Fibroblast of peridontal ligament (primary cell): ENCODE measurements around the gene NOL11.
"Not testable (repeated sequence)": the region's sequence is repeated elsewhere in the genome, so short reads cannot be mapped to it uniquely, and the experiment has no call there.

Source experiments
- DNase-seq: peaks from one replicate; pipeline ENCODE4 v3.0.0-alpha.2; 2010; ENCODE audit errors: extremely low read depth

Gene NOL11

DNA sequence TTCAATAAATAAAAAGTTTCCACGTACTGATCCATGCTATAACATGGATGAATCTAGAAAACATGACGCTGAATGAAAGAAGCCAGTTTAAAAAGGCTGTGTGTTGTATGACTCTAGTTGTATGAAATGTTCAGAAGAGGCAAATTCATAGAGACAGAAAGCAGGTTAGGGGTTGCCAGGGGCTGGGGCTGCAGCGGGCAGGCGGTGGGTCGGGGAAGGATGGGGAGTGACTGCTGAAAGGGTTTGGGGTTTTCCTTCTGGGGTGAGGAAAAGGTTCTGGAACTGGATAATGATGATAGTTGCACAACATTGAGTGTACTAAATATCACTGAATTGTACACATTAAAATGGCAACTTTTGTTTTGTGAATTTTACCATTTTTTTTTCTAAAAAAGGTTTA is 36.3 kb downstream of the NOL11 start:
- DNase-seq: no peak

DNA sequence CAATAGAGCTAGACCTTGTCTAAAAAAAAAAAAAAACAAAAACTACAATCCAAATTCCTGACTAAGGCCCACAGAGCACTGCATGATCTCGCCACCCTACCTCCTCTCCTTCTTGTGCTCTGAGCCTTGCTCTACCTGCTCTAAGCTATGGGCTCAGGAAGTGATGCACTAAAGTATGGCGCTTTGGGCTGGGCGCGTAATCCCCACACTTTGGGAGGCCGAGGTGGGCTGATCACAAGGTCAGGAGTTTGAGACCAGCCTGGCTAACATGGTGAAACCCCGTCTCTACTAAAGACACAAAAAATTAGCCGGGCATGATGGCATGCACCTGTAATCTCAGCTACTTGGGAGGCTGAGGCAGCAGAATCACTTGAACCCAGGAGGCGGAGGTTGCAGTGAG is 37.0 kb downstream of the NOL11 start:
- DNase-seq: not testable (repeated sequence)

DNA sequence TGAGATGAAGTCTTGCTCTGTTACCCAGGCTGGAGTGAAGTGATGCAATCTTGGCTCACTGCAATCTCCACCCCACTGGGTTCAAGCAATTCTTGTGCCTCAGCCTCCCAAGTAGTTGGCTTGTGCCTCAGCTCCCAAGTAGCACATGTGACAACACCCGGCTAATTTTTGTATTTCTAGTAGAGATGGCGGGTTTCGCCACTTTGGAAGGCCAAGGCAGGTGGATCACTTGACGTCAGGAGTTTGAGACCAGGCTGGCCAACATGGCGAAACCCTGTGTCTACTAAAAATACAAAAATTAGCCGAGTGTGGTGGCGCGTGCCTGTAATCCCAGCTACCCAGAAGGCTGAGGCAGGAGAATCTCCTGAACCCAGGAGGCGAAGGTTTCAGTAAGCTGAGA is 39.0 kb downstream of the NOL11 start:
- DNase-seq: not testable (repeated sequence)

DNA sequence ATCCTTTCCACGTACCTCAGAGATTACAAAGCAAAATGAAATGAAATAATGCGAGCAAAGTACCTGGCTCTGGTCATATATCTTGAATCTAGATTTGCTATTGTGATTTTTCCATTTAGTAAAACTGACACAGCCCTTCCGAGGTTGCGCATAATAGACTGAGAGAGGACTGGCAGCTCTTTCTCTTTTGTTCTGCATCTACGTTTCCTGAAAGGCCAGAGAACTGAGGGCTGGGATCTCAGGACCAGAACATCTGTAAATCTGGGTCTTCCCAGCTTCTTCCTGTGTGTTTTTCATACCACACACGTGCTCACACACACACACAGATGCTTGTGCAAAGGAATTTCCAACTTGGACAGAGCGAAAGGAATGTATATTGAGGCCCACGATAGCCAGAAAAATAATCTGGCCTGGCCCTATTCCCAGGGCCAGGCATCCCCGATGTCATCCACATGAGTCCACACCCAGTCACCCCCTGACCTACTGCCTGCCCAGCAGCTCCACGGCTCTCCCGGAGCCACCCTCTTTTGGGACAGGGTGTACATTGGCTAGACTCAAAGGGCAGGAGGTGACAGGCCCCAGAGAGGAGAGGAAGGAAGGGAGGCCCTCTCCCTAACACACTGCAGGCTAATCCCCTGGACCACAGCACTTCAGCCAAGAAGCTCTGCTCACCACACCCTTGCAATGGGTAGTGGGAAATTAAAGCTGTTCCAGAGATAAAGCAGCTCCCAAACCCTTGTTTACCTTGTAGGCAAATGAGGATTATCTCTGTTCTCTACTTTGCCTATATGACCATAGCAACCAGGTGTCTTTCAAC is 41.8 kb downstream of the NOL11 start:
- DNase-seq: peak; percentile 45

DNA sequence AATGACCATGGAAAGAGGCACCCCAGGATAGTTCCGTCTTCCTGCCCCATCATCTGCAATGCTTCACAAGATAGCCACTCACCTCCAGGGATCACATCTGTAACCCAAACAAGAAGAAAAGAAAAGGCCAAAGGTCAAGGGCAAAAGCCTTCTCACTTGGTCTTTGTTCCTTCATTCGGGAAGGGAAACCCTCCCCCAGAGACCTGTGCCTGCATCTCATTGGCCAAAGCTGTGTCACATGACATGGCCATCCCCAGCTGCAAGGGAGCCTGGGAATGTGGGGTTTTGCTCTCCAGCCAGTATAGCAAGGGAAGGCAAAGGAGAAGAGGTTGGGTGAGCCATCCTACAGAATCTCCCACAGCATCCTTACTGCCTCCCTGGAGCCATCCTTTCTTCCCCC is 47.9 kb downstream of the NOL11 start:
- DNase-seq: no peak

DNA sequence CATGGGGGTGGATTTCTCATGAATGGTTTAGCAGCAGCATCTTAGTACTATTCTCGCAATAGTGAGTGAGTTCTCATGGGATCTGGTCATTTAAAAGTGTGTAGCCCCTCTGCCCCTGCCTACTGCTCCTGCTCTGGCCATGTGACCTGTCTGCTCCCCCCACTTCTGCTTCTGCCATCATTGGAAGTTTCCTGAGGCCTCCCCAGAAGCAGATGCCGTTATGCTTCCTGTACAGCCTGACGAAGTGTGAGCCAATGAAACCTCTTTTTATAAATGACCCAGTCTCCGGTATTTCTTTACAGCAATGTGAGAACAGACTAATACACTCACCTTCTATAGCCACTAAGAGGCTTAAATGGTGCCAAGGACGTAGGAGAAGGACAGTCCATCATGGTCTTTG is 51.5 kb downstream of the NOL11 start:
- no peak for DNase-seq

DNA sequence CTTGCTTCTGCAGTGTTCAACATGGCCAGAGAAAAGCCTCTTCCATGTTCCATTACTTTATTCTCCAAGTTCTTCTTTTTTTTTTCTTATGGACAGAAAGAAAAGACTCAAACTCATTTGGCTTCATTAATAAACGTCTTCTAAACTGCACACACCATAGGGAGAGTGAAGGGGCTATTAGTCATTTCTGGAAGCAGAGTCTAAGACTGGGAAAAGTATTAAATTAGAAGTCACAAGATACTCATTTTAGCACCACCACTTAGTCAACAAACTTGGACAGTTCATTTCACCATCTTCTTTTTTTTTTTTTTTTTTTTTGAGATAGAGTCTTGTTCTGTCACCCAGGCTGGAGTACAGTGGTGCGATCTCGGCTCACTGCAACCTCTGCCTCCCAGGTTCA is 52.8 kb downstream of the NOL11 start:
- DNase-seq: no peak

DNA sequence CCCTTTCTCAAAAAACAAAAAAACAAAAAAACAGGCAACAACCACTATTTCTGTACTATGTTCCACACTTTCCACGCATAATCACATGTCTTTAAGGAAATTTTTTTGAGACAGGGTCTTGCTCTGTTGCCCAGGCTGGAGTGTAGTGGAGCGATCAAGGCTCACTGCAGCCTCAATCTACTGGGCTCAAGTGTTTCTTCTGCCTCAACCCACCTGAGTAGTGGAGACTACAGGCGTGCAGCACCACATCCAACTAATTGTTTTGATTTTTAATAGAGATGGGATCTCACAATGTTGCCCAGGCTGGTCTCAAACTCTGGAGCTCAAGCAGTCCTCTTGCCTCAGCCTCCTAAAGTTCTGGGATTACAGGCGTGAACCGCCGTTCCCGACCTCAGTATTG is 54.9 kb downstream of the NOL11 start:
- DNase-seq: no peak

DNA sequence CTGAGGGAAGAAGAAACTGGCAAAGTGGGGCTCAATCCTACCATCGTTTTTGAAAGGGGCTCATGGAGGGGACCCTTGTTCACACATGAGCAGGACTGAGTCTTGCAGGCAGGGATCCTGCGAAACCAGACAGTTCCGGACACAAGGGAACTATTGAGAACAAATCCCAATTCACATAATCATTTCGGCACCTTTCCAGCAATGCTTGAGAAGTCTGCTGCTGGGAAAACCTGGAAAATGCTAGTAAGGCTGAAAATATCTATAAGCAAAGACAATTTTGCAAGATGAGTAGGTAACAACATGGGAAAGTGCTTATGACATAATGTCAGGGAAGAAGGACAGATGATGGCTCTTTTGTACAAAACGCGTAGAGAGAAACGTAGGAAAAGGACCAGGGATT is 55.5 kb downstream of the NOL11 start:
- DNase-seq: peak; percentile 34

DNA sequence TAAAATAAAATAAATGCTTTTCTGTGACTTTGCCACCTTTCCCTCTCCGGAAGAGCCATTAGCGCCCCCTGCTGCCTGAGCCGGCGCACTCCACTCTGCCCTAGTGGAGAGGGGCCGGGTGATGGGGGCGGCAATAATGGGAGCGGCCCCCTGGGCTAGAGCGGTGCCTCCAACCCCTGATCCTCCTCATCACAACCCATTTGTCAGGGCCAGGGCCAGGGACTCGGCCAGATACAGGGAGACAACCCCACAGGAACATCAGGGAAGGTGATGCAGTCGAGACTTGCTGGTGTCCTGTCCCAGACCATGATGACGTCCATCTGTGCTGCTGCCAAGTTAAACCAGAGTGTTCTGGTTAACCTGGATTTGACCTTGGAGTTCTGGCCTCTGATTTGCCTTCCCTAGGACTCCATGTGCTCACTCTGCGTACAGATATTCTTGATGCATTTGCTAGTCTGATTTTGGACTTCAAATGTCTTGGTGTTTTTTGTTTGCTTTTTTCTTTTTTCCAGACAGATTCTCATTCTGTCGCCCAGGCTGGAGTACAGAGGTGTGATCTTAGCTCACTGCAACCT is 61.4 kb downstream of the NOL11 start:
- peak; percentile 73 for DNase-seq

DNA sequence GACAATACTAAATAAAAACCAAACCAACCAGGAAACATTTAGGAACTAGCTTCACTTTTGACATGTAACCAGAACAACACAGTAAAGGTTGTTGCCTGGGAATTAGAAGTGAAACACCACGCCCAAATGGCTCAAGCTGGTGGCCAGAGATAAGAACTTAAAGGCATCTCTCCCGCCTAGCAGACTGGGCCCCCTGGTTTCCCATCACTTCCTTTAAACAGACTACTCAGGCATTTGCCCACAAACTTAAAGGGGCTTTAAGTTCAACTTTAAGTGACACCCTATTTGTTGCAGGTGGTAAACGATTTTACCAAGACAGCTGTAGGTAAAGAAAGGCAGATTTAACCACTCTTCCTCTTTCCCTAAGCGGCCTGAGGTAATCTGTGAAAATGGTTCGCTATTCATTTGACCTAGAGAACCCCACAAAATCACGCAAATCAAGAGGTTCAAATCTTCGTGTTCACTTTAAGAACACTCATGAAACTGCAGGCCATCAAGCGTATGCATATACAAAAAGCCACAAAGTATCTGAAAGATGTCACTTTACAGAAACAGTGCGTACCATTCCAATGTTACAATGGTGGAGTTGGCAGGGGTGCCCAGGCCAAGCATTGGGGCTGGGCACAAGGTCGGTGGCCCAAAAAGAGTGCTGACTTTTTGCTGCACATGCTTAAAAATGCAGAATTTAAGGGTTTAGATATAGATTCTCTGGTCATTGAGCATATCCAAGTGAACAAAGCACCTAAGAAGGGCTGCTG is 66.8 kb downstream of the NOL11 start:
- DNase-seq: no peak

DNA sequence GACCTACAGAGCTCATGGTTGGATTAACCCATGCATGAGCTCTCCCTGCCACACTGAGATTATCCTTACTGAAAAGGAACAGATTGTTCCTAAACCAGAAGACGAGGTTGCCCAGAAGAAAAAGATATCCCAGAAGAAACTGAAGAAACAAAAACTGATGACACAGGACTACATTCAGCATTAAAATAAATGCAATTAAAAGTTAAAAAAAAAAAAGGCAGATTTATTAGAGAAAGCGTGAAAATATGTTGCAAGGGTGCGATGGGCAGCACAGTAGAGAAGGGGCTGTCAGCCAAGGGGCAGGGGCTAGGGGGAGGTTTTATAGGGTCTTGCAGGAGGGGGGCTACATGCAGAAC is 67.4 kb downstream of the NOL11 start:
- no peak for DNase-seq

DNA sequence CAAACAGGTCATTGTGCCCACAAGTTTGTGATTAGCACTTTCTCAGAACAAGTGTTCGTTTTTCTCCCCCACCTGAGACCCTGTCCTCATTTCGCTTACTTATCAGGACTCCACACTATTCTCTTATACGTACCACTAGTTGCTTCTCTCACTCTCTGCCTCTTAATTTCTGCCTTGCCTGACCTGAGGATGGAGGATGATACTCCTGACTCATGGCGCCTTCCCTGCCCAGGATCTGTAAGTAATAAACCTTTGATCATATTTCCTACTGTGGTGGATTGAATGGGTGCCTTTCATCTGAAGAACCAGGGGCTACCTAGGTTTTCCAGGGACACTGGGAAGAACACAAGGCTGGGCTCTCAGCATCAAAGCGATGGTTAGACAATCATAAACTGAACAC is 67.8 kb downstream of the NOL11 start:
- no peak for DNase-seq
